IPS DF 6.9 (cell line): Measurements from ENCODE around the gene PLCG2.

Experiments
- DNase-seq: peaks from one replicate; pipeline ENCODE4 v3.0.0-alpha.2; 2013; ENCODE audit warnings: low read depth, low spot score
- H3K27ac ChIP-seq: one replicate; pipeline ENCODE4 v1.5.1; 2013; ENCODE audit warnings: low read length, control low read depth
- H3K27me3 ChIP-seq: 2 replicates; pipeline ENCODE4 v1.6.1; 2013; ENCODE audit warnings: mild to moderate bottlenecking, low read length; ENCODE audit not compliant: control insufficient read depth, insufficient read depth
- H3K36me3 ChIP-seq: 2 replicates; pipeline ENCODE4 v1.6.1; 2013; ENCODE audit warnings: low read length; ENCODE audit not compliant: control insufficient read depth, insufficient read depth
- H3K4me1 ChIP-seq: 2 replicates; pipeline ENCODE4 v1.6.1; 2013; ENCODE audit warnings: low read length; ENCODE audit not compliant: control insufficient read depth, insufficient read depth
- H3K4me3 ChIP-seq: 2 replicates; pipeline ENCODE4 v1.5.1; 2013; ENCODE audit warnings: mild to moderate bottlenecking, low read length
- H3K9me3 ChIP-seq: 2 replicates; pipeline ENCODE4 v1.6.1; 2013; ENCODE audit warnings: low read length, inconsistent platforms; ENCODE audit not compliant: control insufficient read depth, insufficient read depth
- WGBS: extraction: QIAGEN DNeasy Blood & Tissue Kit; methylation state at CpG from one replicate; pipeline ENCODE4 v1.1.7; 2013; ENCODE audit warnings: mixed read lengths, missing lambda C conversion rate; ENCODE audit not compliant: insufficient read length, insufficient coverage; 5-methylcytosine and 5-hydroxymethylcytosine counted together

Gene PLCG2

GRCh38 chr16:81861915-81862314 is 82.8 kb downstream of the PLCG2 start:
- Histone ChIP-seq H3K4me1 (peaks cover 7% of the 10 kb centered on the region), H3K36me3 (no peaks in the 10 kb centered on the region), H3K9me3 (no peaks in the 10 kb centered on the region), H3K27ac (no peak overlapping the region), H3K4me3 (no peak overlapping the region), H3K27me3 (no peaks in the 10 kb centered on the region)
- DNase-seq, result no peak
- whole genome bisulfite sequencing, result no CpG with 5 or more reads among the region's 7 CpGs

DNA sequence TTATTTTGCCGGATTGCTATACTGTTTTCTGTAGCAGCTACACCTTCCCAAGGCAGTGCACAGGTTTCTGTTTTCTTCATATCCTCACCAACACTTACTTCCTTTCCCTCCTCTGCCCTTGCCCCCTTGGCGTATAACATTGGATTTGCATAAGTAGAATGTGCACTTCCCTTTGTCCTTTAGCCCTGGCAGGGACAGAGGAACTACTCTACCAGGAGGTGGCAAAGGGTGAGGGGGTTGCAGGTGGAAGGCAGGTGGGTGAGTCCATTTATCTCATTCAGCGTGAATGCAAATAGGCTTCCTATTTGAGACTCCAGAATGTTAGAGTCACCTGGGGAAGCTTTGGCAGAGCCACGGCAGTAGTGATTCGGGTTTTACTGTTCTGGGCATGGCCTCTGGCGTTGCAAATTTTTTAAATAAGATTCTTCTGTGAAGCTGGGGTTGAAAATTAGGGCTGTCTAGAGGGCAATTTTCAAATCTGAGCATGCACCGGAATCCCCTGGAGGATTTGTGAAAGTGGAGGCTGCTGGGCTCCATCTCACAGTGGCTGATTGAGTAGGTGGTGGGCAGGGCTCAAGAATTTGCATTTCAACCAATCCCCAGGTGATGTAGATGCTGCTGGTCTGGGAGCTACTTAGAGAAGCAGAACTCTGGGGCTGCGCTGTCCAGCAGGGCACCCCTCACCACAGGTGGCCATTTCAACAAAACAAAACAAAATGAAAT is 84.7 kb downstream of the PLCG2 start:
- H3K27ac ChIP-seq, result no peak overlapping the region
- WGBS, result no CpG with 5 or more reads among the region's 8 CpGs
- H3K9me3 ChIP-seq, result no peaks in the 10 kb centered on the region
- no peaks in the 10 kb centered on the region for H3K36me3 ChIP-seq
- DNase-seq, result no peak
- H3K27me3 ChIP-seq, result no peaks in the 10 kb centered on the region
- no peak overlapping the region for H3K4me3 ChIP-seq
- H3K4me1 ChIP-seq, result peaks cover 7% of the 10 kb centered on the region

- Histone ChIP-seq H3K4me3 (no peak overlapping the region), H3K27me3 (no peaks in the 10 kb centered on the region), H3K36me3 (no peaks in the 10 kb centered on the region), H3K27ac (no peak overlapping the region), H3K4me1 (peaks cover 7% of the 10 kb centered on the region), H3K9me3 (no peaks in the 10 kb centered on the region)
- no peak for DNase-seq
- no CpG with 5 or more reads among the region's 14 CpGs for WGBS
Measured at GRCh38 chr16:81864646-81865382, 85.7 kb downstream of the PLCG2 start.

DNA sequence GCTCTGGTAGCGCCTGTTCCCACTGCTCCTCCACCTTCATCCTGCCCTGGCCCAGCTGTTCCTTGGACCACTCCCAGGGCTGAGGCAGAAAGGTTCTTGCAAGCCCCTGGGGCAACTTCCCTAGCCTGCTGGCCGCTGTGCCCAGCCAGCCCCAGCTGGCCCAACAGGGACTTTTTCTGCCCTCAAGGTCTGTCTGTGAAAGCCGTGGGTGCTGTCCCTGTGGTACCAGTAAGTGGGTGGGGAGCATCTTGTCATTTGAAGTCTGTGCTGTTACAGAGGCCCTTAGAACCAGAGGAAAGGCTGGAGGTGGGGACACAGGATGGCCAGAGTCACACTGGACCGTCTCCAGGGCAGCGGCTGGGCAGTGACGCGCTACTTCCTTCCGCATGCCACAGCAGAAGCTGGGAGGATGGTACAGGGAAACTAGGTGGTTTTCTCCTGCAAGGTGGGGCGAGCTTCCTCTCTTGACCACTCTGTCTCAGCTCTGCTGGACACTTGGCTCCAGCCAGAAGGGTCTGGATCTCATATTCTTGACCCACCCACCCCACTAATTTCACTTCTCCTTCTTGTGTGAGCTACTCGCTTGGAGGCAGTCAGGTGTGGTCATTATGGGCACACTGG is 87.8 kb downstream of the PLCG2 start:
- H3K4me3 ChIP-seq, result no peak overlapping the region
- no CpG with 5 or more reads among the region's 10 CpGs for WGBS
- H3K9me3 ChIP-seq, result no peaks in the 10 kb centered on the region
- H3K27ac ChIP-seq, result no peak overlapping the region
- no peaks in the 10 kb centered on the region for H3K27me3 ChIP-seq
- peaks cover 7% of the 10 kb centered on the region for H3K4me1 ChIP-seq
- DNase-seq, result no peak
- H3K36me3 ChIP-seq, result no peaks in the 10 kb centered on the region

GRCh38 chr16:81868057-81868748 is 89.1 kb downstream of the PLCG2 start:
- no peak overlapping the region for H3K4me3 ChIP-seq
- no peak overlapping the region for H3K27ac ChIP-seq
- no peaks in the 10 kb centered on the region for H3K36me3 ChIP-seq
- no peak for DNase-seq
- H3K4me1 ChIP-seq, result peaks cover 7% of the 10 kb centered on the region
- H3K27me3 ChIP-seq, result no peaks in the 10 kb centered on the region
- H3K9me3 ChIP-seq, result no peaks in the 10 kb centered on the region
- WGBS, result no CpG with 5 or more reads among the region's 3 CpGs

DNA sequence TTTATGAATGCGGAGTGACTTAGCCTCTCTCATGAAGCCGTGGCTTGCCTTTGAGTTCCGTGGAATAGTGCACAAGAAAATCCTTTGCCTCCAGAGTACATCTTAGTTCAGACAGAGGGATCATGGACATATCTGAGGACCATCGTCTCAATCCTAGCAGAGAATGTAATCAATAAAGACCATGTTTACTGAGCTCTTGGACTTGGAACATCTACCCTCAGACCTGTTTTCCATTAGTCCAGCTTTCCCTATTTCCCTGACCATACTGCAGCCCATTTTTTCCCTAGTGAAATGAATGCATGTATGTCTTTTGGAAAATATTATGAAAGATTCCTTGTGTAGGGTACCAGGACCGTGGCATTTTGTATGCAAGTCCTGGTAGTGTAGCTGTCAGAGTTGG is 90.2 kb downstream of the PLCG2 start:
- no peaks in the 10 kb centered on the region for H3K36me3 ChIP-seq
- H3K27me3 ChIP-seq, result no peaks in the 10 kb centered on the region

GRCh38 chr16:81873206-81873605 is 94.1 kb downstream of the PLCG2 start:
- Histone ChIP-seq H3K4me1 (0 out of 2 replicates have a peak, but pooled peaks cover 2% of the 10 kb centered on the region), H3K4me3 (no peak overlapping the region)

More for the DNA sequence above, 90.2 kb downstream of the PLCG2 start:
- peaks cover 6% of the 10 kb centered on the region for H3K4me1 ChIP-seq
- H3K9me3 ChIP-seq, result no peaks in the 10 kb centered on the region
- no peak for DNase-seq
- no peak overlapping the region for H3K4me3 ChIP-seq
- WGBS, result no CpG with 5 or more reads among the region's 5 CpGs
- no peak overlapping the region for H3K27ac ChIP-seq

GRCh38 chr16:81873843-81874752 is 95.0 kb downstream of the PLCG2 start:
- Histone ChIP-seq H3K4me3 (no peak overlapping the region), H3K27me3 (no peaks in the 10 kb centered on the region), H3K27ac (no peak overlapping the region), H3K4me1 (peaks cover 5% of the 10 kb centered on the region; the same call in 1 of the 2 replicates), H3K36me3 (no peaks in the 10 kb centered on the region), H3K9me3 (no peaks in the 10 kb centered on the region)
- WGBS, result no CpG with 5 or more reads among the region's 6 CpGs
- DNase-seq, result no peak

More at GRCh38 chr16:81873206-81873605, 94.1 kb downstream of the PLCG2 start:
- 100% methylated on average over 2 of the region's 4 CpGs for whole genome bisulfite sequencing
- no peak for DNase-seq
- no peak overlapping the region for H3K27ac ChIP-seq
- H3K27me3 ChIP-seq, result no peaks in the 10 kb centered on the region
- no peaks in the 10 kb centered on the region for H3K36me3 ChIP-seq
- H3K9me3 ChIP-seq, result no peaks in the 10 kb centered on the region

DNA sequence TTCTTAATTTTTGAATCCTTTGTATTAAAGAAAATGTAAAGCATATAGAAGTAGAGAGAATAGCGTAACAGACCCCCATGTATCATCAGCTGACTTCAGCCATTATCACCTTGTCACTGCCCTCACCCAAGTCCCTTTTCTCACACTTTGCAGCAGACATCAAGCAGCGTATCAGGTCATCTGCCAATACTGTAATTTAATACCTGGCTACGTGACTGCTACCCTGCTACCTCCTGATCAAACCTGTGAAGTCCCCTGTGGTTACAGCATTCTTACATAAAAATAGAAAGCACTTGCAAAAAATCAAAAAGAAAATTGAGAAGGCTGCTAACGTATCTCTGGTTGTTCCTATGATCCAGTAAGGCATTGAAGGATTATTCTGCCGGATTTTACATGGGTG is 96.4 kb downstream of the PLCG2 start:
- Histone ChIP-seq H3K9me3 (no peaks in the 10 kb centered on the region), H3K4me3 (no peak overlapping the region), H3K36me3 (no peaks in the 10 kb centered on the region), H3K27ac (no peak overlapping the region), H3K4me1 (peaks cover 5% of the 10 kb centered on the region; the same call in 1 of the 2 replicates), H3K27me3 (no peaks in the 10 kb centered on the region)
- no CpG with 5 or more reads among the region's 5 CpGs for WGBS
- no peak for DNase-seq
